HG03342 (cell line): Measurements from ENCODE around the gene ZNF385B.

Source experiments
- ATAC-seq: cut with Tn5 transposase; IDR thresholded peaks from one replicate; pipeline ENCODE4 v1.9.1; 2021; ENCODE audit warnings: mild to moderate bottlenecking, moderate library complexity; ENCODE audit not compliant: unreplicated experiment

Gene ZNF385B

GRCh38 chr2:179856205-179856604 is 5.2 kb downstream of the ZNF385B start:
- ATAC-seq = no peak

- ATAC-seq = no peak
Measured at GRCh38 chr2:179855673-179856072, 5.7 kb downstream of the ZNF385B start.

GRCh38 chr2:179854891-179855290 is 6.5 kb downstream of the ZNF385B start:
- ATAC-seq = no peak

DNA sequence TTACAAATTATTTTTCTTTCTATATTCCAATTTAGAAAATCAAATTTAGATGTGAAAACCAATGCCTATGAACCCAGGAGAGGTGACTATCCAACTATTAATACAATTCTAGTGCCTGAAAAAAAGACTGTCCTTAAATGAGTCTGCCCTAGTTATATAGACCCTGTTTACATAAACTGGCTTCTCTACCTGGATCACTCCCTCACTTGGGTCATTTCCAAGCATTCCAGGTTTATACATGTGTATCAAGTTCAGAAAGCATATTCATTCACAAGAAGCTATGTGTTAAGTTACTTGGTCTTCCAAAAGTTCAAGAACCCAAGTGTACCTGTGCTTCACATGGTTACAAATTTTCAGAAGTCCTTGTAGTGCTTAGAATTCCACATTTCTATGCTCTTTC is 8.3 kb downstream of the ZNF385B start:
- no peak for ATAC-seq

DNA sequence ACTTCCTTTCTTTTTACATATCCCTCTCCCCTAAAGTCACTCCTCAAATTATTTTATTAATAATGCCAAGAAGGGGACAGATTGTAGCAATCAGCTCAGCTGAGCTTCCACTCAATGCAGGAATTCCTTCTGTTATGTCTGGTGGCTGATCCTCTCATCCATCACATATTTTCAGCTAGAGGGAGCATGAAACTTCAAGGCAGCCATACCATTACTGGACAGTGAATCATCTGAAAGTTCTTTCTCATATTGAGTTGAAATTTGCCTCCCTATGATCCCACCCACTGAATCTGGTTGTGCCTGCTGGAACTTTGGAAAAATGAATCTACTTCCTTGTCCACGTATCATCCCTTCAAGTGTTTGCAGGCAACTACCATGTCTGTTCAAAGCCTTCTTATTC is 11.2 kb downstream of the ZNF385B start:
- no peak for ATAC-seq

GRCh38 chr2:179849719-179850118 is 11.7 kb downstream of the ZNF385B start:
- ATAC-seq = no peak

DNA sequence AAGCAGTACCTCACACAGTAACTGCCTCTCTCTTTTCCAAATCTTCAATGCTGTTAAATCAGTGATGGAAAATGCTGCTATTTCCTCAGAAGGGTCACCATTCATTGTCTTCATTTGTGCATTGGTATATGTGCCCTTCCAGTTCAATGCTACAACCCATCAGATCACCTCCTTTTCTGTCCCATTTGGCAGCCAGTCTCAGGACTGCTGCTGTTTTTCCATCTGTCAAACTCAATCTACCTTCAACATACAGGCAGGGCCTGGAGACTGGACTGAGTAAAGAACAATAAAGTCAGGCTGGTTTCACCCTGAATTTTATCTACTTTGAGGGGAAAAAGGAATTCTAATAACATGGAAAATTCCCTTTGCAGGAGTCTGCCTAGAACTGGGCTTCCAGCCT is 17.9 kb downstream of the ZNF385B start:
- no peak for ATAC-seq

GRCh38 chr2:179842498-179843153 is 18.8 kb downstream of the ZNF385B start:
- ATAC-seq = peak; percentile 56

DNA sequence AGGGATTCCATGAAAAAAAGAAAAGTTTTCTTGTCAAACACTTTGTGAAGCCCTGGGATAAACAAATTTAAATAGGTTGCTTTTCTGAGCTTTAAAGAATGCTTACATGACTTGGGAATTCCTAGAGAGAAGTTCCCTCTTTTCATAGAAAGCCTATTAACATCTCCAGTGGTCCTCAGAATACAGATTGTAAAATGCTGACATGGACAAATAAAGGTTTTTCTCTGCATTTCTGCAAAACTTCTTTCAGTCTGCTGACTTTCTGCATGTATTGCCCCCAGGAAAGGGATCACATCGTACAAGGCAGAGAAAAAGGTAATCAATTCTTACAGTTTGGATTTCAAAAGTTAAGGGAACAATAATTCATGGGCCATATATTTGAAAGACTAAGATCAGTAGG is 20.6 kb downstream of the ZNF385B start:
- ATAC-seq = no peak

- ATAC-seq = no peak
Measured at GRCh38 chr2:179837408-179837807, 24.0 kb downstream of the ZNF385B start.

DNA sequence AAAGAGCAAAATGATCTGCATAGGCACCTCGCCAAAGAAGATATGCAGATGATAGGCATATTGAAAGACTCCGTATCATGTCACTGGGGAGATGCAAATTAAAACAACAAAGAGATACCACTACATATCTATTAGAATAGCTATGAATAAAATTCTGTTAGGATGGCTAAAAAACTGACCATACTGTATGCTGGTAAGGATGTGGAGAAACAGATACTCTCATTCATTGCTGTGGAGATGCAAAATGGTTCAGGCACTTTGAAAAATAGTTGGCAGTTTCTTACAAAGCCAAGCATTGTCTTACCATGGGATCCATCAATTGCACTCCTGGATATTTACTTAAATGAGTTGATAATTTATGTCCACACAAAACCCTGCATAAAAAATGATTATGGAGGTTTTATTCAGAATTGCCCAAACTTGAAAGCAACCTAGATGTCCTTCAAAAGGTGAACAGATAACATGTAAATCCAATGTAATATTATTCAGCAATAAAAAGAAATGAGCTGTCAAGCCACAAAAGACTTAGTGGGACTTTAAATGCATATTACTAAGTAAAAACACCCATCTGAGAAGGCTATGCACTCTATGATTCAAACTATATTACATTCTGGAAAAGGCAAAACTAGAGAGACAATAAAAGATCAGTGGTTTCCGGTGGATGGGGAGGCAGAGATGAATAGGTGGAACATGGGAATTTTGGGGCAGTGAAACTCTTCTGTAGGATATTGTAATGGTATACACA is 31.2 kb downstream of the ZNF385B start:
- no peak for ATAC-seq

DNA sequence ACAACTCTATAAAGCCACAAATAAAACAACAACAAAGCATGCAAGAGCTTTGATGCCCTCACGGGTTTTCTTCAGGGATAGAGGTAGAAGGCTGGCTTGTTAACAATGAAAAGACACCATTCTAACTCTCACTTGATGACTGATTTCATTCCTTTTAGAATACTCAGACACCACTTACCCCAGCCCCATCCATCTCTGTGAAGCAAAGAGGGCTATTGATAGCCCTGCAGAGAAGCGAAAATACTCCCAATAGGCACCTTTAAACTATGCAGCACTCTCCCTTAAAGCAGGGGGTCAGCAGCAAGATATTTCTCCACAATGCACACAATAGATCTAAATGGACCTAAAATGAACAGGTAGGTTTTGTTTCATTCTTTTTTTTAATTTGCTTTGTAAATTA is 35.1 kb downstream of the ZNF385B start:
- no peak for ATAC-seq

GRCh38 chr2:179825494-179825893 is 35.9 kb downstream of the ZNF385B start:
- ATAC-seq = peak; percentile 70

DNA sequence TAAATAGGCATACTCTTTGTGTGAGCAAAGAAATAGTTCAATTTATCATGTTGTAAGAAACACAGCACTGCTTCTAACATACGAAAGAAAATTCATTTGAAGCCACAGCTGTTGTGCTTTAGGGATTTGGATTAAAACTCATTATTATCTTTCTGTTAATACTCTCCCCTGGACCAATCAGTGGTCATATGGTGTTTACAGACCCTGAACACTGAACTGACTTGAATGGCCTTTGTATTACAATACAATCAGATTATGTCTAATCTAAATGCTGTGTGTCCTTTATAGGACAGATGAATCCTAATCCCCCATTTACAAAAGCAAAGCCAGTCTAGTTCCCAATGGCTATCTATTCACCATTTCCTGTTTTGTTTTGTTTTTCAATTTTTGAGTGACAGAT is 36.5 kb downstream of the ZNF385B start:
- ATAC-seq = no peak

DNA sequence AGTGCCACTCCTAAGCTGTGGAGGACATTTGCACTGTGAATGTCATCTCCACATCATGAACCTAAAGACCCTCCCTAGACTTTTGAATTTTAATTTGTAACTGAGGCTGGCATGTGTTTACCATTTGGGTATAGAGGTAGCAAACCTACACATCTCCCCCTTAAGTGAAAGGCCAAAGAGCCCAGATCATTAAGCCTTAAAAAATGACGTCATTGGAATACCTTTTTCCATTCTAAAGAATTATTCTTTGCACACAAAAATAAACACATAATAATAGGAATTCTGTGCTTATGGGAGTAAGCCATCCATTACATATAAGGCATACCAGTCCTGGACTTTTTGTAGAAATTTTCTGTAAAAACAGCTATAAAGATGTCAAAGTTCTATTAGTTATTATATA is 38.9 kb downstream of the ZNF385B start:
- ATAC-seq = no peak

DNA sequence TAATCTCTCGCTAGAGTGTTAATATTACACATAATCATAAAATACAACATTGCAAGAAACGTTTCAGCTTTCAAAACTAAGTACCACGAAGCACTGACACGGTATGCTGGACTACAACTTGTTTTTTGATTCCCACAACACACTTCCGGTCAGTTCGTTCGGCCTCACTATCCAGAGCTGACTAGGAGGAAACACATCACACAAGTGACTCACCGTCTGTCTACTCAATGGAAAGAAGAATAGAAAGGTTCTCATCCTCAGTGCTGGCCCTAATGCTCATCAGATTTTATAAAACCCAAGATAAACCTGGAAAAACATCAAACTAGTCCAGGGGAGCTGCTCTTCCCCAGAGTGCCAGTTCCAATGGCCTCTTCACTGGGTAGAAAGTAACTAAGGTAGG is 42.9 kb downstream of the ZNF385B start:
- ATAC-seq = no peak

GRCh38 chr2:179817181-179817841 is 44.1 kb downstream of the ZNF385B start:
- ATAC-seq = no peak

- ATAC-seq = no peak
Measured at GRCh38 chr2:179814050-179814449, 47.4 kb downstream of the ZNF385B start.

- ATAC-seq = no peak
Measured at GRCh38 chr2:179812501-179812900, 48.9 kb downstream of the ZNF385B start.

DNA sequence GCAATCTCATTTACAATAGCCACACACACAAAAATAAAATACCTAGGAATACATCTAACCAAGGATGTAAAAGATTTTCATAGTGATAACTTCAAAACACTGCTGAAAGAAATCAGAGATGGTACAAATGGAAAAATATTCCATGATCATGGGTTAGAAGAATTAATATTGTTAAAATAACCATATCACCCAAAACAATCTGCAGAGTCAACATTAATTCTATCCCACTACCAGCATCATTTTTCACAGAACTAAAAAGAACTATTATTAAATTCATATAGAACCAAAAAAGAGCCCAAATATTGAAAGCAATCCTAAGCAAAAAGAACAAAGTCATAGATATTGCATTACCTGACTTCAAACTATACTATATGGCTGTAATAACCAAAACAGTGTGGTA is 50.4 kb downstream of the ZNF385B start:
- no peak for ATAC-seq

- ATAC-seq = no peak
Measured at GRCh38 chr2:179809606-179810005, 51.8 kb downstream of the ZNF385B start.

- no peak for ATAC-seq
Measured at GRCh38 chr2:179805001-179805400, 56.4 kb downstream of the ZNF385B start.
